Measurements from ENCODE around the gene GALK1. TPM values are rescaled to one million over a fixed set of nuclear protein-coding genes. Genes with fewer than 3 reads are reported as not detected.

Gene GALK1
- total RNA-seq, 1 experiment from 2014 or later, result 75.0 TPM

GRCh38 chr17:75756451-75757085 lies 8.4 kb downstream of the GALK1 start:
- no TSS peak for BruUV-seq (replicated peaks)
- no peaks in the 10 kb centered on the region for H3K9me2 ChIP-seq (replicated peaks; ENCODE audit: low read length)
- TF ChIP-seq EZH2phosphoT487 (IDR thresholded peaks at IDR 0.05; ENCODE audit: borderline replicate concordance, low read length) (no peak), EZH2 (IDR thresholded peaks at IDR 0.05; ENCODE audit: low read length, unreplicated experiment) (no peak)
- TF ChIP-seq, protein P1, sequence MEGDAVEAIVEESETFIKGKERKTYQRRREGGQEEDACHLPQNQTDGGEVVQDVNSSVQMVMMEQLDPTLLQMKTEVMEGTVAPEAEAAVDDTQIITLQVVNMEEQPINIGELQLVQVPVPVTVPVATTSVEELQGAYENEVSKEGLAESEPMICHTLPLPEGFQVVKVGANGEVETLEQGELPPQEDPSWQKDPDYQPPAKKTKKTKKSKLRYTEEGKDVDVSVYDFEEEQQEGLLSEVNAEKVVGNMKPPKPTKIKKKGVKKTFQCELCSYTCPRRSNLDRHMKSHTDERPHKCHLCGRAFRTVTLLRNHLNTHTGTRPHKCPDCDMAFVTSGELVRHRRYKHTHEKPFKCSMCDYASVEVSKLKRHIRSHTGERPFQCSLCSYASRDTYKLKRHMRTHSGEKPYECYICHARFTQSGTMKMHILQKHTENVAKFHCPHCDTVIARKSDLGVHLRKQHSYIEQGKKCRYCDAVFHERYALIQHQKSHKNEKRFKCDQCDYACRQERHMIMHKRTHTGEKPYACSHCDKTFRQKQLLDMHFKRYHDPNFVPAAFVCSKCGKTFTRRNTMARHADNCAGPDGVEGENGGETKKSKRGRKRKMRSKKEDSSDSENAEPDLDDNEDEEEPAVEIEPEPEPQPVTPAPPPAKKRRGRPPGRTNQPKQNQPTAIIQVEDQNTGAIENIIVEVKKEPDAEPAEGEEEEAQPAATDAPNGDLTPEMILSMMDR (conservative IDR thresholded peaks at IDR 0.05; ENCODE audit: low read depth, low read length), result no peak
- no peak overlapping the region for H2AFZ ChIP-seq (ENCODE audit: low read length)
- no peaks in the 10 kb centered on the region for H3K79me2 ChIP-seq (ENCODE audit: low read length)
- ChIA-PET CTCF (no interaction called here), POLR2A (ENCODE audit: unreplicated experiment) (no interaction called here)
- no peak overlapping the region for H3K4me3 ChIP-seq (ENCODE audit: low read length)
- H3K27ac ChIP-seq (ENCODE audit: low read length), result no peak overlapping the region
- H3K9ac ChIP-seq (ENCODE audit: low read length), result no peak overlapping the region
- no peak for ATAC-seq
- intact Hi-C loops (cut with micrococcal nuclease), result no loop called here
- no peak for DNase-seq
- H3K36me3 ChIP-seq (ENCODE audit: low read depth, low read length), result peaks cover 51% of the 10 kb centered on the region; the same call in 1 of the 2 replicates
- H4K20me1 ChIP-seq (ENCODE audit: low read length), result no peaks in the 10 kb centered on the region
- H3K4me2 ChIP-seq (ENCODE audit: low read length), result no peak overlapping the region
- no peaks in the 10 kb centered on the region for H3F3A ChIP-seq (ENCODE audit: low read length, unreplicated experiment)
- H3K4me1 ChIP-seq (ENCODE audit: insufficient read depth, low read length), result no peaks in the 10 kb centered on the region
- no peaks in the 10 kb centered on the region for H3K9me3 ChIP-seq (ENCODE audit: low read length)
- H3K27me3 ChIP-seq (ENCODE audit: low read length), result no peaks in the 10 kb centered on the region

DNA sequence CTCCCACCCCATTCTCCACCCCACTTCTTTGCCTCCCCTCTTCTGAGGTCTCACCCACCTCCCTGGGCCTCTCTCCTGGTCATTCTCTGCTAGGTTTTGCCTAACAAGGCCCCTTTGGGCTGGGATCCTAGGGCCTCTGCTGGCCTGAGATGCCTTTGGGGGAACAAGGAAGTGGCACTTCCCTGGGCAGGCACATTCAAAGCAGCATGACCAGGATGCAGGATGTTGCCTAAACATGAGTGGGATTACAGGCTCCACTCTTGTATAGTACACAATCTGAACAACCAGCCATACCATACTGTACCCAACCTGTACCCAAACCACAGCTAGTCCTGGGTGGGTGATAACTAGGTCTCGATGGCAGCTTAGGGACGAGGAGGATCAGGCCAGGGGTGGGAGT lies 9.0 kb downstream of the GALK1 start:
- intact Hi-C loops (cut with micrococcal nuclease), result no loop called here
- no TSS peak for BruUV-seq (replicated peaks)
- Histone ChIP-seq H2AFZ (ENCODE audit: low read length) (no peak overlapping the region), H3K9me2 (replicated peaks; ENCODE audit: low read length) (no peaks in the 10 kb centered on the region), H3K9me3 (ENCODE audit: low read length) (no peaks in the 10 kb centered on the region), H3K27me3 (ENCODE audit: low read length) (no peaks in the 10 kb centered on the region), H3K79me2 (ENCODE audit: low read length) (no peaks in the 10 kb centered on the region), H3K4me1 (ENCODE audit: insufficient read depth, low read length) (no peaks in the 10 kb centered on the region), H3K36me3 (ENCODE audit: low read depth, low read length) (peaks cover 54% of the 10 kb centered on the region), H3K27ac (ENCODE audit: low read length) (no peak overlapping the region), H3K9ac (ENCODE audit: low read length) (no peak overlapping the region), H4K20me1 (ENCODE audit: low read length) (no peaks in the 10 kb centered on the region), H3K4me2 (ENCODE audit: low read length) (no peak overlapping the region), H3K4me3 (ENCODE audit: low read length) (no peak overlapping the region), H3F3A (ENCODE audit: low read length, unreplicated experiment) (no peaks in the 10 kb centered on the region)
- TF ChIP-seq EZH2 (IDR thresholded peaks at IDR 0.05; ENCODE audit: low read length, unreplicated experiment), result no peak
- no peak for TF ChIP-seq EZH2phosphoT487 (IDR thresholded peaks at IDR 0.05; ENCODE audit: borderline replicate concordance, low read length)
- TF ChIP-seq, protein P1 (conservative IDR thresholded peaks at IDR 0.05; ENCODE audit: low read depth, low read length), result no peak
- ATAC-seq (no peak), DNase-seq (no peak)
- POLR2A ChIA-PET (ENCODE audit: unreplicated experiment), result no interaction called here
- CTCF ChIA-PET, result no interaction called here

DNA sequence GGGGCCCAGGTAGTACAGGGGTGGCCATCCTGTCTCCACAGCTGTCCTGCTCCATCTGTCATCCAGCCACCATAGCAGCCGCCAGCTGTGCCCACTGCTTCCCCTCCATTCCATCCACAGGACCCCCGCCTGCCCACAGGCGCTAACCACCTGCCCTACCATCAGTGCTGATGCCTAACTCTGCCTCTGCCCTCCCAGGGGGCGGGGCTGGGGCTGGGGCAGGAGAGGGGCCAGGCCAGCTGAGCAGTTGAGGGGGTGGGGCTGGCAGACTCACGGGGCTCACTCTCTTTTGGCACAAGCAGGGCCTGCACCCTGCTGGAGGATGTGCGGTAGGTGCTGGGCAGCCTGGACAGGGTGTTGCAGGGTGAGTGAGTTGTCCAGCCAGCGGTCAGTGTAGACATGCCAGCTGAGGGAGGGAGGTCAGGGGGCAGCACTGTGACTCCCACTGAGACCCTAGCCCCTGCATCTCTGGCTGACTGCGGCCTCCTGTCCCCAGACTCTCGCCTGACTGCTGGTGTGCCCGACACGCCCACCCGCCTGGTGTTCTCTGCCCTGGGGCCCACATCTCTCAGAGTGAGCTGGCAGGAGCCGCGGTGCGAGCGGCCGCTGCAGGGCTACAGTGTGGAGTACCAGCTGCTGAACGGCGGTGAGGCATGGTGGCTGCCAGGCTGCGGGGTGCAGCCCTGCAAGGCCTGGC lies 9.6 kb downstream of the GALK1 start:
- no peak for TF ChIP-seq EZH2 (IDR thresholded peaks at IDR 0.05; ENCODE audit: low read length, unreplicated experiment)
- TF ChIP-seq EZH2phosphoT487 (IDR thresholded peaks at IDR 0.05; ENCODE audit: borderline replicate concordance, low read length), result no peak
- TF ChIP-seq, protein P1 (conservative IDR thresholded peaks at IDR 0.05; ENCODE audit: low read depth, low read length), result no peak
- no peaks in the 10 kb centered on the region for H3K4me1 ChIP-seq (ENCODE audit: insufficient read depth, low read length)
- H3K9me3 ChIP-seq (ENCODE audit: low read length), result no peaks in the 10 kb centered on the region
- H2AFZ ChIP-seq (ENCODE audit: low read length), result no peak overlapping the region
- no peaks in the 10 kb centered on the region for H4K20me1 ChIP-seq (ENCODE audit: low read length)
- no peak overlapping the region for H3K4me2 ChIP-seq (ENCODE audit: low read length)
- BruUV-seq (replicated peaks), result no TSS peak
- ATAC-seq (peak; percentile 35), DNase-seq (no peak)
- peaks cover 60% of the 10 kb centered on the region for H3K36me3 ChIP-seq (ENCODE audit: low read depth, low read length)
- POLR2A ChIA-PET (ENCODE audit: unreplicated experiment), result no interaction called here
- no peak overlapping the region for H3K27ac ChIP-seq (ENCODE audit: low read length)
- no peak overlapping the region for H3K4me3 ChIP-seq (ENCODE audit: low read length)
- no peaks in the 10 kb centered on the region for H3K9me2 ChIP-seq (replicated peaks; ENCODE audit: low read length)
- CTCF ChIA-PET, result no interaction called here
- no peak overlapping the region for H3K9ac ChIP-seq (ENCODE audit: low read length)
- intact Hi-C loops (cut with micrococcal nuclease), result no loop called here
- H3F3A ChIP-seq (ENCODE audit: low read length, unreplicated experiment), result no peaks in the 10 kb centered on the region
- no peaks in the 10 kb centered on the region for H3K27me3 ChIP-seq (ENCODE audit: low read length)
- H3K79me2 ChIP-seq (ENCODE audit: low read length), result no peaks in the 10 kb centered on the region

Measured in PC-3 (cell line).